GM19099 (cell line): Measurements from ENCODE around the gene MYEF2.

Experiments used
- POLR2A ChIP-seq: IDR thresholded peaks from 3 replicates; pipeline ENCODE4 v1.6.1; 2011; ENCODE audit warnings: low read depth; ENCODE audit not compliant: insufficient read length; ENCODE audit errors: extremely low read depth

Gene MYEF2, protein sequence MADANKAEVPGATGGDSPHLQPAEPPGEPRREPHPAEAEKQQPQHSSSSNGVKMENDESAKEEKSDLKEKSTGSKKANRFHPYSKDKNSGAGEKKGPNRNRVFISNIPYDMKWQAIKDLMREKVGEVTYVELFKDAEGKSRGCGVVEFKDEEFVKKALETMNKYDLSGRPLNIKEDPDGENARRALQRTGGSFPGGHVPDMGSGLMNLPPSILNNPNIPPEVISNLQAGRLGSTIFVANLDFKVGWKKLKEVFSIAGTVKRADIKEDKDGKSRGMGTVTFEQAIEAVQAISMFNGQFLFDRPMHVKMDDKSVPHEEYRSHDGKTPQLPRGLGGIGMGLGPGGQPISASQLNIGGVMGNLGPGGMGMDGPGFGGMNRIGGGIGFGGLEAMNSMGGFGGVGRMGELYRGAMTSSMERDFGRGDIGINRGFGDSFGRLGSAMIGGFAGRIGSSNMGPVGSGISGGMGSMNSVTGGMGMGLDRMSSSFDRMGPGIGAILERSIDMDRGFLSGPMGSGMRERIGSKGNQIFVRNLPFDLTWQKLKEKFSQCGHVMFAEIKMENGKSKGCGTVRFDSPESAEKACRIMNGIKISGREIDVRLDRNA

DNA sequence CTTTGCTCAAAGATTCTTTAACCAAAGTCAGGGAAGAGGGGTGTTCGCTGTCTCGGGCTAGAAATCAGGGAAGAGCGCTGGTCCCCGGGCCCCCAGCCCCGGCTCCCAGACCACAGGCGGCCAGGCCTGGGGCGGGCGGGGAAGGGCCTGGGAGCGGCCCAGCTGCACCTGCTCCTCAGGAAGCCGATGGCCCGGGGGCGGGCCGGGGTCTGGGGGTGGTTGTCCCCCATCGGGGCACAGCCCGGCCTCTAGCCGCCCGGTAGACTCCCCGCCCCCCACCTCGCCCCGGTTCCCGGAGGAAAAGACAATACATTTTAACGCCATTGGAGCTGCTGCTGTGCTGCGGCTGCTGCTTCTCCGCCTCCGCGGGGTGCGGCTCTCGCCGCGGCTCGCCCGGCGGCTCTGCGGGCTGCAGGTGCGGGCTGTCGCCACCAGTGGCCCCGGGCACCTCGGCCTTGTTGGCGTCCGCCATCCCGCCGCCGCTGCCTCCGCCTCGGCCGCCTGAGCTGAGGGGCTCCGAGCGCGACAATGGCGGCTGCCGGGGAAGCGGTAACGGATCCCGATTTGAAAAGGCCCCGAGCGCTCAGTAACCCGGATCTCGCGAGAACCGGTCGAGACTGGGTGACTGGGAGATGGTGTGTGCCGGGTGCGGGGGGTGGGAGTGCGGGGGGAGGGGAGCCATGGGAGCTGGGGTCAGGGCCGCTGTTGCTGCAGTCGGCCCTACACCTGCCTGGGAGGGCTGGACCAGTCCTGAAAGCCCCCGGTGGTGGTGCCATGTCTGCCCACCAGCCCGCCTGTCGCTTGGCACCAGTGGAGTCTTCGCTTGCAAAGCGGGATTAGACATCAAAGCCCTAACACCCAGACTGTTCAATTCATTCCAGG lies at the start of gene MYEF2:
Gene MYEF2, minus strand, starts transcription at position 530 of the 882 bp plus-strand sequence. Its CDS starts 58 bp downstream, at position 472.
- TF ChIP-seq POLR2A: peak; percentile 68

DNA sequence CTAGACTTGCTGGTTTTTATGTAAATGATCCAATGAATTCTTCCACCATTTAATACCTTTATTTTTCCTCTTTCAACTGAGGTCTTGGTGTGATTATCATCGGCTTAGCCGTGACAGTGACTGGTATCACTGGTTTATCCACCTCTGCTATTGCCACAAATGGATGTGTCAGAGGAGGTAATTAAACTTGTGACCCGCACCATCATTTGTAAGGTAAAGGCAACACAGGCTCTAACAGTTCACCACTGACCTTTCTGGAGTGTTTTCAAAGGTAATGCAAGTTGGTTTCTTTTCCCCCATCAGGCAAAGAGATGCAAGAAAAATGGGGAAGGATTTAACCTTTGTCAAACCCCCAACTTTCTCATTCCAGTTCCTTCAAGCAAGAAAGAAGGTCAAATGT lies 47.7 kb upstream of the MYEF2 start:
- no peak for TF ChIP-seq POLR2A

DNA sequence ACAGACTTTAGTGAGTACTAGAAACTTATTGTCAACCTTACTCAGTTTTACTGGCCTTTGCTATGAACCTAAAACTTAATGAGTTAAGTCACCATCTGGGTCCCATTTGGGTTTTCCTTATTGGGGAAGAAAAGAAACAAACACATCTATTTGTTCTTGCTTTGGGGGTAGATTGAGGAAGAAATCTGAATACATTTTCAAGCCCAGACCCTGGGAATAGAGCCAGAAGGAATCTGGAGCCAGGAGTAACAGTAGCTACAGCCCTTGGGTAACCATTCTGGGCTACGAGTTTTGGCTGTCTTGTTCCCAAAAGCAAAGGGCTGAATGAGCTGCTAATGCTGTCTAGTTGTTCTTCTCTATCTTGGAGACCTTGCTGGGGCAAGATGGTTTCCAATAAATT lies 44.5 kb upstream of the MYEF2 start:
- no peak for TF ChIP-seq POLR2A

DNA sequence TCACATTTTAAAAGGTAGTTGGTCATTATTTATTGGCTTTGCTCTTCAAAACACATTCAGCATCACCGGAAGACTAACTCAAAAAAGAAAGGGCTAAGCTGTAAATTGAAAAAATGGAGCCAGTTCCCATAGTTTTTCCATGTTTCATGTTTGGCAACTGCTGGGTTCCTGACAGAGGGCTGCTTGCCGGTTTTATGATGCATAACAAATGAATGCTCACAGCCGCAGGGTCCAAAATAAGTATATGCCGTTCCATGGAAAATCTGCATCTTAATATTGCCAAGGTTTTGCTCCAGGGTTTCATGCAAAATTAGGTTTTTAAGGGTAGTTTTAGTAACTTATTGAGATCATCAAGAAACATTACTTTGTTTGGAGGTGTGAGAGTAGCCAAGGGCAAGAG lies 43.8 kb upstream of the MYEF2 start:
- no peak for TF ChIP-seq POLR2A

DNA sequence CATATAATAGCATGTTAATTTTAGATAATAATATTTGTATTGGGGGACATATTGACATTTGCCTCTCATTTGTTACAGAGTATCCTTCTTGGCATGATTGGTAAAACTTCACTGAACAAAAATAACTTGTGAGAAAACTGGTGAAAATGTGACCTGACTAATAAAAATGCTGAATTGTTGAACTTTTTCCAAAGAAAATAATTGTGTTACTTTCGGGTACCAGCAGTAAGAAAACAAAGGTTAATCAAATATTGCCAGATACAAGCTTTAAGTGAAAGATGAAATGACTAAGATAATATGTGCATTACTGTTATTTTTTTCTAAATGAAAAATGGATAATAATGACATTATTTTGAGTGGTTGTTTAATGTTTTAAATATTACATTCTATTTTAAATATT lies 43.2 kb upstream of the MYEF2 start:
- no peak for TF ChIP-seq POLR2A

DNA sequence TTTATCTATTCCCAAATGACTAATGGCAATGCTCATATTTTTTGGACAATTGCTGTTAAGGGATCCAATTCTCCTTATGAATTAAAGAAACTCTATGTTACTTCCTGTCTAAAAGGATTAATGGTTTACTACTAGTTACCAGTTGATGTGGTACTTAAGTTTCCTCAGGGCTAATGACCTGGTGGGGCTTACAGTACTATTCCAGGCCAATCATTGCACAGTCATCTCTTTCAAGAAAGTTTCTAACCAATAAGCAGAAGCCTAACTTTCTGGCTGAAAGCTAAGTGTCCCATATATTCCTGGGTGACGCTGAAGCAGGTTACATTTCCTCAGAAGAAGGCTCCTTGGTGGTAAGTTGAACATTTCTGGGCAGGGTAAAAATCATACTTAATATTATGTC lies 27.9 kb upstream of the MYEF2 start, which contains the start of gene SLC12A1:
Gene SLC12A1, plus strand, starts transcription at position 322 of the 400 bp plus-strand sequence. CDS start 1,418 bp downstream, outside the sequence.
- no peak for TF ChIP-seq POLR2A

DNA sequence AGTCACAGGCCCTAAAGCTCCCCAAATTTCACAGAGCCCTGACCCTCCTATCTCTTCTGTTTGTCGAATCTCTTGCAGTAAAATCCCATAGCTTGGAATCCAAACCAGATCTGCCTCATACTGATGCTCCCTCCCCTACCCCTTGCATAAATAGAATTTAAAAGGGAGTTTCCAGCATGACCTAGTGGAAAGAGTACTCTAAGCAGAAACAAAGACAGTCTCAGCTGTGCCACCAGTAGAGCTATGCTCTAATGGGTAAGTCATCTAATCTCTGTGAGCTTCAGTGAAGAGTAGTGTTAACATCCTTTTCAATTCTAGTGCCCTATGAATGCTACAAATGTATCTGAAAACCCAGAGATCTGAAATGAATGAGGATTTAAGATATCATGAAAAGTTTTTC lies 24.0 kb upstream of the MYEF2 start:
- no peak for TF ChIP-seq POLR2A

DNA sequence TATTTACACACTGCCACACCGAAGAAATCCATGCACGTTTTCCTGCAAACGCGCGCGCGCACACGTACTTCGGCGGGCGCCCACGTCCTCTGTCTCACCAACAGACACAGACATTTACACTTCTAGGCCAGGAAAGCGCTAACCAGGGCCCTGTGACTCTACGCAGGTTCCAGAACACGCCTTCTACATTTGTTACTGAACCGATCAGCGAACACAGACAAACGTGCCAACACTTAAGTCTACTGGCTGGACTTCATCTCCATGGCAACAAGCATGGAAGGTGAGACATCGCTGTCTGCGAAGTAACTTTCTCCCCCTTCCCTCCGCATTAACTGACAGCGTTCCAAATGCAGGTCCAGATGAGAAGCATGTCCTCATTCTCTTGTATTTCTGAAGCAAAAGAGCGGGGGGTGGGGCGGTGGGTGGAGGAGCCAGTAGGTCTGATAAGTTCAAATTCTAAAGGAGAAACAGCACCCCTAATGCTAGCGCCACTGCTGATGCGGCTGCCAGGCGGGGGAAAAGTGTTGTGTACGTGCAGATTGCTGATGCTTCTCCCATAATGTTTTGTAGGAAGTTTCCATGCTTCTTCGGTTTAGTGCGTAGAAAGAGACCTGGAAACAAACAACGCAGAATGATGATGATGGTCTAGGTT lies 13.6 kb upstream of the MYEF2 start, which contains the start of gene CTXN2:
Gene CTXN2, plus strand, starts transcription at position 92 of the 652 bp plus-strand sequence. CDS start 9,636 bp downstream, outside the sequence.
- TF ChIP-seq POLR2A: no peak

DNA sequence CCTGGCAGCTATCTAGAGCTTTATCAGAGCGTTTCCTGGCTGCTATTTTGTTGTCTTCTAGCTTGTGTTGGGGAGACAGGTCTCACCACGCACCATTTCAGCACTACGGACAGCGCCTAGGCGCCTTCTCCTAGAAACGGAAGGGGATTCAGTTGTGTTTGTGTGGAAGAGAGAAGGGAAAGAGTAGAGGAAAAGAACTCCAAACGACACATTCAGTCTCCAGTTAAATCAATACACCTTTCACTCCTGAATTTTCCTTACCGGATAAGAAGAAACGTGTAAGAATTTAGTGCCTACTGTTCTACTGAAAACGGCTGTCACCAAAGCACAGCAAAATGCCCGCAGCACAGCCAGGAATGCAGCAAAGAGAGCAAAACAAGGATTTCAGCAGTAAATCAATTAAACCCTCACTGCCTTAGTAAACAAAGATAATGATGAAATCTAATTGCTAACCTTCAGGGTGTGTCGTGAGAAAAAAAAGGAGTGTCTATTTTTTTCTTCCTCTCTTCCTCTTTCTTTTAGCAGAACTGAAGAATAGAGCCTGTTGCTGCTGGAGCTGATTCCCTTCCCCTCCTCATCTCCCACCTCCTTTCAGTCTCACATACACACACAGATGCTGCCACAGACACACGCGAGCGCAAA lies 13.0 kb upstream of the MYEF2 start:
- no peak for TF ChIP-seq POLR2A

DNA sequence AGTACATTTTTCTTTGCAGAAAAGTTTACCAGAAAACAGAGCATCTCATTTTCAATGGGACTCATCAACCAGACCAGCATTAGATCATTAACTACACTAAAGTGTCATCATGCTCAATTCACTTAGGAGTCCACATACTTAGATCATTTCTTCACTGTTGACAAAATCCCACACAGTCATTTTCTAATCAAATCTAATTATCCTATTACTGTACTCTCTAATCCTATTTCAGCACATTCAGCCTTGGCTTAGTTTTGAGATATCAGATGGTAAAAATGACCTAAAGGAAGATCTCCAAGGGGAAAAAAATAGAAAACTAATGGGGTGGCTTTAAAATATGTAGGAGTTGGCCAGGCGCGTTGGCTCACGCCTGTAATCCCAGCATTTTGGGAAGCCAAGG lies 8.2 kb upstream of the MYEF2 start:
- no peak for TF ChIP-seq POLR2A

DNA sequence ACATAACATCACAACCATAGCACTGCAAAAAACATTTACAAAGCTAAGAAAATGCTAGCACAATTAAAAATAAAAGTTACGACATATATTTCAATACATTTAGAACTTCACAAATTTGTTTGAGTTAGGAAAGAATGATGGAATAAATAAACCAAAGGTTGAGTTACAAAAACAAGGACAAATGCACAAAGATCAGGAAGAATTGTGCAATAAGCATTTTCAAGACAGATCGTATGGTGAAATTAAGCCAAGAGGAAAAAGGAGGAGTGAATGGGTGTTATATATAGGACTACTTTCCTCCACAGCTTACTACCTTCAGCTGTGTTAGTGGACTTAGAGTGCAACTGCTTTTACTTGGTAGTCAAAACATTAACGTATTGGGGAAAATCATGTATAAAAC lies 7.4 kb upstream of the MYEF2 start:
- TF ChIP-seq POLR2A: no peak

DNA sequence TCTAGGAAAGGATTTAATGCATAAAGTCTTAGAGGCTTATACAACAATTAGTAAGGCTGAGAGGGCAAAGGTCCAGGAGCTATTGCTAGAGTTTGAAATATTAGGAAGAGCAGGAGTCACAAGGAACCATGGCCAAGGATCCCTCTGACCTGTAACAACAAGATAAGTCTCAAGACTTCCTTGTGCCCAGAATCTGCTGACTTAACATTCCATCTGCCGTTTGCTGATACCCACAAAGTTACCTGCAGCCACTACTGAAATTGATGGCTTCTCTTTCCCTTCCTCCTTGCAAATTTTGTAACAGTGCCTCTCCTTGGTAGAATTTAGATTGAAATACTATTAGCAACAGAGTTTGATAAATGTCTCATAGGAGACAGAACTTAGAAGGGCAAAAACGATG lies 4.7 kb upstream of the MYEF2 start:
- no peak for TF ChIP-seq POLR2A

DNA sequence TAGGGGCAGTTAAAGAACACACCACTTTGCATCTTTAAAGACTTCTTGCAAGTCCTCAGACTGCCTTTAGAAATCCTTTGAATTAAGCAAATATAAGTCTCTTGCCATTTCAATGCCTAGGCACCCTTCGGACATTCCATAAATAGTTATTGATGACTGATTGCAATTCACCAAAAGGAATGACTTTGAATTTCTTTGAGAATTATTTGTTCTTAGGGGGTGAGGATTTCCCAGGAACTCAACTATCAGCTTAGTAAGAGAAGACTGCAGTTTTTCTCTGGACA lies 495 bp upstream of the MYEF2 start:
- TF ChIP-seq POLR2A: no peak

DNA sequence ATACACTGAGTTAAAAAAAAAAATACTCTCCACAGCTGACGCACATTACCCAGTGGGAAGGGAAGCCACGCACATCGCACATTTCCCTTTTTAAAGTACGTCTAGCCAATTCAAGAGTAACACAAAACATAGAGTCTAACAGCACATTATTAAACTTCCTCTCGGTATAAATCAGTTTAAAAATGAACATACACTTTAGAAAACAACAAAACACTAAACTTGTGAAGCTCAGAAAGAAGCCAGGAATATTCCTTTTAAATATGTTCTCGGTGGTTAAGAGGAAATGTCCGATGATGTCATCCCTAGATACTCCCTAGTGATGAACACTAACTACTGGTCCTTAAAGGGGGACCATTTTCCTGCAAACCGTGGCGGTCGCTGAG lies 721 bp downstream of the MYEF2 start:
- no peak for TF ChIP-seq POLR2A
